Parathyroid adenoma (tissue), 2 donors: ENCODE results near the gene TDRKH.

ENCODE experiments used
- H2AFZ ChIP-seq: fragments of 300-600 bp; sonication (generic); one replicate; pipeline ENCODE4 v1.7.0; 2017; ENCODE audit warnings: antibody characterized with exemption, mild to moderate bottlenecking
- H3K27ac ChIP-seq: fragments of 300-600 bp; sonication (generic); one replicate; pipeline ENCODE4 v1.7.0; 2017
- H3K27me3 ChIP-seq: fragments of 300-600 bp; sonication (generic); one replicate; pipeline ENCODE4 v1.7.0; 2017; ENCODE audit warnings: low read length; ENCODE audit not compliant: control insufficient read depth, insufficient read depth
- H3K36me3 ChIP-seq: fragments of 300-600 bp; sonication (generic); one replicate; pipeline ENCODE4 v1.7.0; 2017; ENCODE audit warnings: low read length; ENCODE audit not compliant: control insufficient read depth, insufficient read depth
- H3K4me1 ChIP-seq: fragments of 300-600 bp; sonication (generic); one replicate; pipeline ENCODE4 v1.7.0; 2017; ENCODE audit warnings: control low read depth
- H3K4me2 ChIP-seq: fragments of 300-600 bp; sonication (generic); one replicate; pipeline ENCODE4 v1.7.0; 2017; ENCODE audit warnings: low read length
- H3K4me3 ChIP-seq: fragments of 300-600 bp; sonication (generic); one replicate; pipeline ENCODE4 v1.7.0; 2017; ENCODE audit warnings: low read depth, low read length
- H3K79me2 ChIP-seq: fragments of 300-600 bp; sonication (generic); one replicate; pipeline ENCODE4 v1.7.0; 2017; ENCODE audit warnings: control low read depth
- H3K9ac ChIP-seq: fragments of 300-600 bp; sonication (generic); one replicate; pipeline ENCODE4 v1.7.0; 2017; ENCODE audit warnings: mild to moderate bottlenecking
- H3K9me3 ChIP-seq: fragments of 300-600 bp; sonication (generic); one replicate; pipeline ENCODE4 v1.7.0; 2017; ENCODE audit warnings: low read length; ENCODE audit not compliant: control insufficient read depth
- TF ChIP-seq, protein P1 (sequence below): fragments of 300-600 bp; sonication (generic); IDR thresholded peaks from one replicate; pipeline ENCODE4 v1.7.0; 2017; ENCODE audit warnings: antibody characterized with exemption, mild to moderate bottlenecking
- donor health status: primary hyperparathyroidism.

The TDRKH gene

DNA sequence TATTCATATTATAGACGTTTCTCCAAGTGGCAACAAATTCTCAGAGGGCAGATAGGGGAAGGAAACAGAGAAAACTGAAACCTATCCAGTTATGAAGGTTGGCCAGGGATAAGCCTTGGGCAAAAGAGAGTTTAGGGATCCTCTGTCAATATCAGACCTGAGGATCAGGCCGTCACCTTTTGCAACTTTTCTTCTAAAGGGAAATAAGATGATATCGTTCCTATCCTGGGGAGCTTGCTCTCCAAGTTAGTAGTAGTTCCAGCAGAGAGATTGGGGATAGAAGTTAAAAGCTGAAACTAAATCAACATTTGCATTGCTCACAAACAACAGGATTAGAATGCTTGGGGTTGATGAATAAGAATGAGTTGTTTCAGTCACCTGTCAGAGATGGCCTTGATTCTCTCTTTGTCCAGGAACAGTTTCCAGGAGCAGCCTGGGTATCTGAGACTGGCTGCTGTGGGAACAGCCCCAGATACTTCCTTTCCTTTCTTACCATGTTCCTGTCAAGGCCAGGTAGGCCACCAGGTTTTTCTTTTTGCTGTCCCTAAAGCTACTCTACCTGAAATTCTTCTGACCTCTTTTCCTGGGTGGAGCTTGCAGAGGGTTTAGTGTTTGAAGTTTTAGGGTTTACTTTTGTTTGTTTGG lies 66.5 kb downstream of the TDRKH start:
- H3K79me2 ChIP-seq = no peaks in the 10 kb centered on the region

More for the DNA sequence above, 66.5 kb downstream of the TDRKH start:
- Histone ChIP-seq H3K4me1 (peaks cover 5% of the 10 kb centered on the region), H3K9ac (no peak overlapping the region), H3K36me3 (no peaks in the 10 kb centered on the region), H3K4me2 (no peak overlapping the region), H2AFZ (peak overlapping the region; percentile 45), H3K9me3 (no peaks in the 10 kb centered on the region), H3K27me3 (no peaks in the 10 kb centered on the region), H3K27ac (no peak overlapping the region), H3K4me3 (no peak overlapping the region)
- TF ChIP-seq, protein P1, sequence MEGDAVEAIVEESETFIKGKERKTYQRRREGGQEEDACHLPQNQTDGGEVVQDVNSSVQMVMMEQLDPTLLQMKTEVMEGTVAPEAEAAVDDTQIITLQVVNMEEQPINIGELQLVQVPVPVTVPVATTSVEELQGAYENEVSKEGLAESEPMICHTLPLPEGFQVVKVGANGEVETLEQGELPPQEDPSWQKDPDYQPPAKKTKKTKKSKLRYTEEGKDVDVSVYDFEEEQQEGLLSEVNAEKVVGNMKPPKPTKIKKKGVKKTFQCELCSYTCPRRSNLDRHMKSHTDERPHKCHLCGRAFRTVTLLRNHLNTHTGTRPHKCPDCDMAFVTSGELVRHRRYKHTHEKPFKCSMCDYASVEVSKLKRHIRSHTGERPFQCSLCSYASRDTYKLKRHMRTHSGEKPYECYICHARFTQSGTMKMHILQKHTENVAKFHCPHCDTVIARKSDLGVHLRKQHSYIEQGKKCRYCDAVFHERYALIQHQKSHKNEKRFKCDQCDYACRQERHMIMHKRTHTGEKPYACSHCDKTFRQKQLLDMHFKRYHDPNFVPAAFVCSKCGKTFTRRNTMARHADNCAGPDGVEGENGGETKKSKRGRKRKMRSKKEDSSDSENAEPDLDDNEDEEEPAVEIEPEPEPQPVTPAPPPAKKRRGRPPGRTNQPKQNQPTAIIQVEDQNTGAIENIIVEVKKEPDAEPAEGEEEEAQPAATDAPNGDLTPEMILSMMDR = no peak
